HepG2 (cell line): ENCODE data around the gene KRT76. TPM values are rescaled to one million over a fixed set of nuclear protein-coding genes. Genes with fewer than 3 reads are reported as not detected.

Source experiments
- ATAC-seq: fragments of 200-7000 bp; cut with Tn5 transposase; 3 replicates; pipeline ENCODE4 v1.9.1; 2020; ENCODE audit warnings: mild to moderate bottlenecking, moderate library complexity
- BruUV-seq: library from RNA; stranded (reverse); fragments of 400-500 nt; replicated peaks from 2 replicates; lab custom pipeline; 2021; lab: Mats Ljungman, UMichigan
- CTCF ChIA-PET: fragments of 300-600 bp; formaldehyde crosslinking; extraction: SDS; loops from one replicate; lab custom pipeline; 2021; ENCODE audit warnings: low total read pairs, inconsistent platforms, low intra/inter-chr PET ratio; lab: Yijun Ruan, JAX
- POLR2A ChIA-PET: fragments of 350-600 bp; sonication (Branson Sonifier 250); formaldehyde crosslinking; loops from one replicate; lab custom pipeline; 2020; ENCODE audit warnings: antibody characterized with exemption, inconsistent platforms; lab: Yijun Ruan, JAX
- DNase-seq: peaks from one replicate; pipeline ENCODE4 v3.0.0-alpha.2; 2015; ENCODE audit warnings: low spot score
- FAIRE-seq: peaks from 3 replicates; lab custom pipeline; 2011; peaks lifted over from hg19 to GRCh38; lab: Jason Lieb, UNC
- H2AFZ ChIP-seq: one replicate; pipeline ENCODE4 v1.6.1; 2011; ENCODE audit warnings: low read length, inconsistent platforms
- H3K27ac ChIP-seq: fragments of 300-600 bp; 3 replicates; pipeline ENCODE4 v1.8.0; 2011; ENCODE audit warnings: mixed run types, mild to moderate bottlenecking, mixed read lengths, low read length, inconsistent platforms; ENCODE audit not compliant: insufficient read depth; ENCODE audit errors: extremely low read length
- H3K27me3 ChIP-seq, 2 experiments: fragments of 200-600 bp in 1 of 2; 2 replicates in 1 of 2; 3 replicates in 1 of 2; pipeline versions ENCODE4 v1.6.0 to v1.8.0; 2011; ENCODE audit warnings: low read length in 2 of 2, mild to moderate bottlenecking in 2 of 2, moderate library complexity in 2 of 2, inconsistent platforms in 1 of 2; ENCODE audit not compliant: insufficient read depth in 2 of 2, control insufficient read depth in 1 of 2
- H3K36me3 ChIP-seq, 2 experiments: fragments of 200-600 bp in 1 of 2; replicated peaks in 1 of 2; 2 replicates in 1 of 2; 3 replicates in 1 of 2; pipeline versions ENCODE4 v1.5.1 to v1.8.0; 2011; ENCODE audit warnings: low read length in 2 of 2, inconsistent platforms in 1 of 2; ENCODE audit not compliant: insufficient read depth in 2 of 2, control insufficient read depth in 1 of 2
- H3K4me1 ChIP-seq: 2 replicates; pipeline ENCODE4 v1.5.1; 2012; ENCODE audit warnings: low read length, inconsistent platforms; ENCODE audit not compliant: insufficient read depth
- H3K4me2 ChIP-seq: 2 replicates; pipeline ENCODE4 v1.6.0; 2011; ENCODE audit warnings: low read depth, low read length, inconsistent platforms
- H3K4me3 ChIP-seq, 3 experiments: fragments of 200-600 bp in 1 of 3; sonication (generic), shearing (Covaris generic) in 1 of 3; replicated peaks in 1 of 3; 2 replicates each; pipeline ENCODE4 v1.5.1; 2011 to 2016; ENCODE audit warnings: low read length in 3 of 3, inconsistent platforms in 2 of 3, low read depth in 2 of 3, mild to moderate bottlenecking in 2 of 3, control low read depth in 1 of 3, mixed read lengths in 1 of 3; ENCODE audit not compliant: insufficient read depth in 1 of 3
- H3K79me2 ChIP-seq: one replicate; pipeline ENCODE4 v1.6.1; 2011; ENCODE audit warnings: low read length, inconsistent platforms; ENCODE audit not compliant: insufficient read depth
- H3K9ac ChIP-seq: 2 replicates; pipeline ENCODE4 v1.6.0; 2011; ENCODE audit warnings: mild to moderate bottlenecking, low read depth, low read length, inconsistent platforms; ENCODE audit not compliant: insufficient read depth
- H3K9me3 ChIP-seq: 2 replicates; pipeline ENCODE4 v1.5.1; 2012; ENCODE audit warnings: mild to moderate bottlenecking, low read length
- H4K20me1 ChIP-seq: 2 replicates; pipeline ENCODE4 v1.6.0; 2011; ENCODE audit warnings: inconsistent platforms, mild to moderate bottlenecking, low read length, moderate library complexity; ENCODE audit not compliant: insufficient read depth
- ATM ChIP-seq: fragments of 450-650 bp; IDR thresholded peaks from 2 replicates; pipeline ENCODE4 v1.7.1; 2017; ENCODE audit warnings: mild to moderate bottlenecking, borderline replicate concordance
- GFI1 ChIP-seq: sonication (generic); formaldehyde crosslinking; IDR thresholded peaks from 2 replicates; pipeline ENCODE4 v1.5.0; 2020; ENCODE audit warnings: missing genetic modification reagents, mild to moderate bottlenecking, borderline replicate concordance
- HMG20A ChIP-seq: IDR thresholded peaks from 2 replicates; pipeline ENCODE4 v1.6.1; 2016; ENCODE audit warnings: borderline replicate concordance
- NR2C2 ChIP-seq: sonication (generic); formaldehyde crosslinking; IDR thresholded peaks from 2 replicates; pipeline ENCODE4 v1.4.0; 2020; ENCODE audit warnings: missing genetic modification reagents, mild to moderate bottlenecking, moderate library complexity, borderline replicate concordance
- SP1 ChIP-seq, 2 experiments: fragments of 450-650 bp in 1 of 2; sonication (generic) in 1 of 2; formaldehyde crosslinking in 1 of 2; IDR thresholded peaks; 2 replicates each; pipeline versions ENCODE4 v1.4.0 to v1.6.1; 2016 to 2020; ENCODE audit warnings: missing genetic modification reagents in 1 of 2
- ZNF350 ChIP-seq: sonication (generic); formaldehyde crosslinking; IDR thresholded peaks from 2 replicates; pipeline ENCODE4 v1.4.0; 2020; ENCODE audit warnings: mild to moderate bottlenecking, low read depth, missing genetic modification reagents, borderline replicate concordance
- ZNF577 ChIP-seq: sonication (generic); formaldehyde crosslinking; IDR thresholded peaks from 2 replicates; pipeline ENCODE4 v1.4.0; 2020; ENCODE audit warnings: mild to moderate bottlenecking, low read depth, missing genetic modification reagents, borderline replicate concordance
- ZNF781 ChIP-seq: sonication (generic); formaldehyde crosslinking; IDR thresholded peaks from 2 replicates; pipeline ENCODE4 v1.5.1; 2020; ENCODE audit warnings: borderline replicate concordance, mild to moderate bottlenecking, missing genetic modification reagents; ENCODE audit errors: not compliant biosample characterization
- ZSCAN12 ChIP-seq: sonication (generic); formaldehyde crosslinking; IDR thresholded peaks from 2 replicates; pipeline ENCODE4 v1.9.0; 2021; ENCODE audit warnings: mild to moderate bottlenecking, missing genetic modification reagents
- WGBS: methylation state at CpG from one replicate; pipeline ENCODE4 v1.1.6; 2017; ENCODE audit warnings: low lambda C conversion rate; 5-methylcytosine and 5-hydroxymethylcytosine counted together
- in situ Hi-C: cut with HindIII; loops from 2 replicates; pipeline ENCODE4 v1.10.0; 2017; ENCODE audit warnings: low pct_unique_long_range_greater_than_20kb; ENCODE audit not compliant: extremely low pct_ligation_motif_present
- intact Hi-C: fragments of 100-400 bp; cut with micrococcal nuclease; formaldehyde crosslinking; loops from one replicate; pipeline ENCODE4 v1.10.0; 2022; ENCODE audit not compliant: unreplicated experiment
- polyA plus RNA-seq, 8 experiments: library from polyadenylated mRNA; depleted of rRNA in 3 of 8; stranded (reverse) in 7 of 8; unstranded in 1 of 8; fragments of >200 nt; fragmentation: Illumina TruSeq in 4 of 8; extraction: Trizol in 4 of 8; gene quantifications; 2 replicates each; pipeline versions ENCODE4 v1.2.1 to v1.2.3, GENCODE V29; 2011 to 2016; ENCODE audit warnings: low read depth in 4 of 8, missing spikeins in 1 of 8, mixed read lengths in 1 of 8; ENCODE audit not compliant: insufficient read depth in 1 of 8
- total RNA-seq, 5 experiments: library from RNA; depleted of rRNA; stranded (reverse); fragments of >200 nt; fragmentation: Illumina TruSeq; extraction: Trizol; gene quantifications; 2 replicates each; pipeline ENCODE4 v1.2.3, GENCODE V29; 2016; ENCODE audit warnings: low read depth in 1 of 5
- TF ChIP-seq, protein P1 (sequence below): sonication (generic); formaldehyde crosslinking; IDR thresholded peaks from 2 replicates; pipeline ENCODE4 v1.5.0; 2020; ENCODE audit warnings: missing genetic modification reagents
- TF ChIP-seq, protein P2 (sequence below): sonication (generic); formaldehyde crosslinking; IDR thresholded peaks from 2 replicates; pipeline ENCODE4 v1.9.0; 2021; ENCODE audit warnings: missing genetic modification reagents, borderline replicate concordance
- TF ChIP-seq, protein P3 (sequence below): sonication (generic); formaldehyde crosslinking; conservative IDR thresholded peaks from 2 replicates; pipeline ENCODE4 v1.8.0; 2022; ENCODE audit warnings: mild to moderate bottlenecking, moderate library complexity, missing genetic modification reagents
- TF ChIP-seq, protein P4 (sequence below): fragments of 450-650 bp; IDR thresholded peaks from 2 replicates; pipeline ENCODE4 v1.6.1; 2017; ENCODE audit warnings: mild to moderate bottlenecking

KRT76 gene
- total and polyA plus RNA-seq, 2 of the 13 experiments (the other 11 are each of a cell fraction or from before 2014, with no cell fraction given), result not detected

DNA sequence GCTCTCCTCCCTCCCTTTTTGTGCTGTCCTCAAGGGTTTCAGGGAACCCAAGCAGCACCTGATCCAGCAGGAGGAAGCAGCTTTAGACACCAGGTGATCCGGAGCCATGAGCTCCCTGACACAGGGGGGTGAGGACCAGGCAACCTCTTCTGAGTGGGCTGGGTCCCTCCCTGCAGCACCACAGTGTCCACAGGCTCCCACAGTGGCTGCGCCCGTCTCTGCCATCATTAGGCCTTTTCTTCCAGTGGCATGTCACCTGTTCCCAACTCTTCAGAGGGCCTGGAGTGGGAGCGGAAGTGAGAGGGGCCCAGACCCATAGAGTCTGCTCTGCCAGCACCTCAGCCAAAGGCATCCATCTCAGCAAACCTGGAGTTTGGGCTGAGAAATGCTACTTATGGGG, 421 bp upstream of the KRT76 start:
- H3K27ac ChIP-seq, result no peak overlapping the region
- ChIA-PET CTCF (no interaction called here), POLR2A (no interaction called here)
- in situ Hi-C loops, result no loop called here
- H3K4me1 ChIP-seq, result no peaks in the 10 kb centered on the region
- no peaks in the 10 kb centered on the region for H4K20me1 ChIP-seq
- H3K27me3 ChIP-seq, result peaks cover 0 to 26% of the 10 kb centered on the region in 2 experiments; a peak in 4 of 5 replicates
- no peak overlapping the region for H3K9ac ChIP-seq
- no peaks in the 10 kb centered on the region for H3K36me3 ChIP-seq
- no peak for FAIRE-seq
- H3K79me2 ChIP-seq, result no peaks in the 10 kb centered on the region
- BruUV-seq, result no TSS peak
- no peak overlapping the region for H3K4me2 ChIP-seq
- H3K4me3 ChIP-seq, result no peak overlapping the region
- no peak for DNase-seq
- H2AFZ ChIP-seq, result no peak overlapping the region
- intact Hi-C loops, result no loop called here
- no peaks in the 10 kb centered on the region for H3K9me3 ChIP-seq
- WGBS, result 6% methylated on average over 2 of the region's 4 CpGs
- no peak for ATAC-seq
- no peak for TF ChIP-seq GFI1 (CRISPR knock-in tag)
- TF ChIP-seq, protein P1, sequence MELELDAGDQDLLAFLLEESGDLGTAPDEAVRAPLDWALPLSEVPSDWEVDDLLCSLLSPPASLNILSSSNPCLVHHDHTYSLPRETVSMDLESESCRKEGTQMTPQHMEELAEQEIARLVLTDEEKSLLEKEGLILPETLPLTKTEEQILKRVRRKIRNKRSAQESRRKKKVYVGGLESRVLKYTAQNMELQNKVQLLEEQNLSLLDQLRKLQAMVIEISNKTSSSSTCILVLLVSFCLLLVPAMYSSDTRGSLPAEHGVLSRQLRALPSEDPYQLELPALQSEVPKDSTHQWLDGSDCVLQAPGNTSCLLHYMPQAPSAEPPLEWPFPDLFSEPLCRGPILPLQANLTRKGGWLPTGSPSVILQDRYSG (CRISPR knock-in tag), result no peak
- no peak for TF ChIP-seq ZNF350 (CRISPR knock-in tag)
- TF ChIP-seq NR2C2, result no peak
- TF ChIP-seq, protein P2, sequence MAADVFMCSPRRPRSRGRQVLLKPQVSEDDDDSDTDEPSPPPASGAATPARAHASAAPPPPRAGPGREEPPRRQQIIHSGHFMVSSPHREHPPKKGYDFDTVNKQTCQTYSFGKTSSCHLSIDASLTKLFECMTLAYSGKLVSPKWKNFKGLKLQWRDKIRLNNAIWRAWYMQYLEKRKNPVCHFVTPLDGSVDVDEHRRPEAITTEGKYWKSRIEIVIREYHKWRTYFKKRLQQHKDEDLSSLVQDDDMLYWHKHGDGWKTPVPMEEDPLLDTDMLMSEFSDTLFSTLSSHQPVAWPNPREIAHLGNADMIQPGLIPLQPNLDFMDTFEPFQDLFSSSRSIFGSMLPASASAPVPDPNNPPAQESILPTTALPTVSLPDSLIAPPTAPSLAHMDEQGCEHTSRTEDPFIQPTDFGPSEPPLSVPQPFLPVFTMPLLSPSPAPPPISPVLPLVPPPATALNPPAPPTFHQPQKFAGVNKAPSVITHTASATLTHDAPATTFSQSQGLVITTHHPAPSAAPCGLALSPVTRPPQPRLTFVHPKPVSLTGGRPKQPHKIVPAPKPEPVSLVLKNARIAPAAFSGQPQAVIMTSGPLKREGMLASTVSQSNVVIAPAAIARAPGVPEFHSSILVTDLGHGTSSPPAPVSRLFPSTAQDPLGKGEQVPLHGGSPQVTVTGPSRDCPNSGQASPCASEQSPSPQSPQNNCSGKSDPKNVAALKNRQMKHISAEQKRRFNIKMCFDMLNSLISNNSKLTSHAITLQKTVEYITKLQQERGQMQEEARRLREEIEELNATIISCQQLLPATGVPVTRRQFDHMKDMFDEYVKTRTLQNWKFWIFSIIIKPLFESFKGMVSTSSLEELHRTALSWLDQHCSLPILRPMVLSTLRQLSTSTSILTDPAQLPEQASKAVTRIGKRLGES, result no peak
- TF ChIP-seq SP1 (IDR thresholded peaks at IDR 0.05), result no peak
- no peak for TF ChIP-seq SP1 (CRISPR knock-in tag; IDR thresholded peaks at IDR 0.05)
- TF ChIP-seq, protein P3, sequence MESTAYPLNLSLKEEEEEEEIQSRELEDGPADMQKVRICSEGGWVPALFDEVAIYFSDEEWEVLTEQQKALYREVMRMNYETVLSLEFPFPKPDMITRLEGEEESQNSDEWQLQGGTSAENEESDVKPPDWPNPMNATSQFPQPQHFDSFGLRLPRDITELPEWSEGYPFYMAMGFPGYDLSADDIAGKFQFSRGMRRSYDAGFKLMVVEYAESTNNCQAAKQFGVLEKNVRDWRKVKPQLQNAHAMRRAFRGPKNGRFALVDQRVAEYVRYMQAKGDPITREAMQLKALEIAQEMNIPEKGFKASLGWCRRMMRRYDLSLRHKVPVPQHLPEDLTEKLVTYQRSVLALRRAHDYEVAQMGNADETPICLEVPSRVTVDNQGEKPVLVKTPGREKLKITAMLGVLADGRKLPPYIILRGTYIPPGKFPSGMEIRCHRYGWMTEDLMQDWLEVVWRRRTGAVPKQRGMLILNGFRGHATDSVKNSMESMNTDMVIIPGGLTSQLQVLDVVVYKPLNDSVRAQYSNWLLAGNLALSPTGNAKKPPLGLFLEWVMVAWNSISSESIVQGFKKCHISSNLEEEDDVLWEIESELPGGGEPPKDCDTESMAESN, result no peak
- no peak for TF ChIP-seq ZNF577
- TF ChIP-seq ZNF781 (CRISPR knock-in tag), result no peak
- no peak for TF ChIP-seq HMG20A (CRISPR knock-in tag)
- TF ChIP-seq ATM, result no peak
- TF ChIP-seq, protein P4, sequence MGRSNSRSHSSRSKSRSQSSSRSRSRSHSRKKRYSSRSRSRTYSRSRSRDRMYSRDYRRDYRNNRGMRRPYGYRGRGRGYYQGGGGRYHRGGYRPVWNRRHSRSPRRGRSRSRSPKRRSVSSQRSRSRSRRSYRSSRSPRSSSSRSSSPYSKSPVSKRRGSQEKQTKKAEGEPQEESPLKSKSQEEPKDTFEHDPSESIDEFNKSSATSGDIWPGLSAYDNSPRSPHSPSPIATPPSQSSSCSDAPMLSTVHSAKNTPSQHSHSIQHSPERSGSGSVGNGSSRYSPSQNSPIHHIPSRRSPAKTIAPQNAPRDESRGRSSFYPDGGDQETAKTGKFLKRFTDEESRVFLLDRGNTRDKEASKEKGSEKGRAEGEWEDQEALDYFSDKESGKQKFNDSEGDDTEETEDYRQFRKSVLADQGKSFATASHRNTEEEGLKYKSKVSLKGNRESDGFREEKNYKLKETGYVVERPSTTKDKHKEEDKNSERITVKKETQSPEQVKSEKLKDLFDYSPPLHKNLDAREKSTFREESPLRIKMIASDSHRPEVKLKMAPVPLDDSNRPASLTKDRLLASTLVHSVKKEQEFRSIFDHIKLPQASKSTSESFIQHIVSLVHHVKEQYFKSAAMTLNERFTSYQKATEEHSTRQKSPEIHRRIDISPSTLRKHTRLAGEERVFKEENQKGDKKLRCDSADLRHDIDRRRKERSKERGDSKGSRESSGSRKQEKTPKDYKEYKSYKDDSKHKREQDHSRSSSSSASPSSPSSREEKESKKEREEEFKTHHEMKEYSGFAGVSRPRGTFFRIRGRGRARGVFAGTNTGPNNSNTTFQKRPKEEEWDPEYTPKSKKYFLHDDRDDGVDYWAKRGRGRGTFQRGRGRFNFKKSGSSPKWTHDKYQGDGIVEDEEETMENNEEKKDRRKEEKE, result no peak
- no peak for TF ChIP-seq ZSCAN12 (CRISPR knock-in tag)
